GM12878 (cell line): ENCODE results near the gene POLE2. TPM values are rescaled to one million over a fixed set of nuclear protein-coding genes. Genes with fewer than 3 reads are reported as not detected.

Experiments used
- ATAC-seq: fragments of 200-7000 bp; cut with Tn5 transposase; 3 replicates; pipeline ENCODE4 v1.9.1; 2020; ENCODE audit warnings: mild to moderate bottlenecking, moderate library complexity
- BruUV-seq: library from RNA; stranded (reverse); fragments of 400-500 nt; replicated peaks from 2 replicates; lab custom pipeline; 2021; lab: Mats Ljungman, UMichigan
- CTCF ChIA-PET: fragments of 300-600 bp; sonication (Branson Sonifier 250); formaldehyde crosslinking; extraction: SDS; loops from one replicate; lab custom pipeline; 2021; ENCODE audit warnings: inconsistent platforms; lab: Yijun Ruan, JAX
- POLR2A ChIA-PET: fragments of 350-600 bp; formaldehyde crosslinking; extraction: SDS; loops from one replicate; lab custom pipeline; 2021; ENCODE audit warnings: inconsistent platforms; lab: Charles Lee
- RAD21 ChIA-PET: fragments of 300-600 bp; sonication (Branson Sonifier 250); formaldehyde crosslinking; loops from one replicate; lab custom pipeline; 2023; ENCODE audit warnings: antibody characterized with exemption; ENCODE audit not compliant: unreplicated experiment; lab: Charles Lee
- SMC1A ChIA-PET: fragments of 300-600 bp; sonication (Branson Sonifier 250); formaldehyde crosslinking; loops from one replicate; lab custom pipeline; 2023; ENCODE audit not compliant: unreplicated experiment, uncharacterized antibody; lab: Charles Lee
- DNase-seq: peaks from one replicate; pipeline ENCODE4 v3.0.0-alpha.2; 2011; ENCODE audit warnings: low read depth, low spot score
- FAIRE-seq: peaks from 3 replicates; lab custom pipeline; 2011; peaks lifted over from hg19 to GRCh38; lab: Jason Lieb, UNC
- H2AFZ ChIP-seq: 2 replicates; pipeline ENCODE4 v1.6.0; 2011; ENCODE audit warnings: low read depth, low read length, control low read depth; ENCODE audit not compliant: control insufficient read depth
- H3K27ac ChIP-seq: 2 replicates; pipeline ENCODE4 v1.5.1; 2011; ENCODE audit warnings: control low read depth; ENCODE audit not compliant: control insufficient read depth, insufficient read depth
- H3K27me3 ChIP-seq, 2 experiments: replicated peaks in 1 of 2; 2 replicates each; pipeline versions ENCODE4 v1.6.0 to v1.6.1; 2011; ENCODE audit warnings: low read length in 1 of 2; ENCODE audit not compliant: control insufficient read depth in 2 of 2, insufficient read depth in 2 of 2
- H3K36me3 ChIP-seq, 2 experiments: 2 replicates each; pipeline ENCODE4 v1.5.1; 2011; ENCODE audit warnings: low read length in 1 of 2; ENCODE audit not compliant: control insufficient read depth in 2 of 2, insufficient read depth in 2 of 2
- H3K4me1 ChIP-seq: 2 replicates; pipeline ENCODE4 v1.6.1; 2011; ENCODE audit warnings: mild to moderate bottlenecking, low read length, moderate library complexity, mixed read lengths; ENCODE audit not compliant: control insufficient read depth, insufficient read depth
- H3K4me2 ChIP-seq: 2 replicates; pipeline ENCODE4 v1.6.0; 2011; ENCODE audit warnings: control low read depth; ENCODE audit not compliant: control insufficient read depth, insufficient read depth
- H3K4me3 ChIP-seq: fragments of 200-600 bp; sonication (generic); 2 replicates; pipeline ENCODE4 v1.5.1; 2016
- H3K79me2 ChIP-seq: 2 replicates; pipeline ENCODE4 v1.6.0; 2011; ENCODE audit warnings: low read length; ENCODE audit not compliant: control insufficient read depth, insufficient read depth
- H3K9ac ChIP-seq: 2 replicates; pipeline ENCODE4 v1.8.0; 2011; ENCODE audit warnings: low read length, control low read depth, mixed read lengths; ENCODE audit not compliant: control insufficient read depth, insufficient read depth
- H3K9me3 ChIP-seq: replicated peaks from 3 replicates; pipeline ENCODE4 v1.5.1; 2011; ENCODE audit warnings: mild to moderate bottlenecking, low read length; ENCODE audit not compliant: control insufficient read depth, insufficient read depth
- H4K20me1 ChIP-seq: 2 replicates; pipeline ENCODE4 v1.6.0; 2011; ENCODE audit not compliant: control insufficient read depth, insufficient read depth
- ATF7 ChIP-seq: fragments of 450-650 bp; IDR thresholded peaks from 2 replicates; pipeline ENCODE4 v1.6.1; 2016; ENCODE audit warnings: low read depth, mild to moderate bottlenecking
- CEBPB ChIP-seq, 2 experiments: fragments of 150-350 bp in 1 of 2; IDR thresholded peaks; 2 replicates each; pipeline ENCODE4 v1.6.1; 2012 to 2014; ENCODE audit warnings: low read depth in 2 of 2, low read length in 2 of 2, borderline replicate concordance in 1 of 2, inconsistent platforms in 1 of 2
- DPF2 ChIP-seq: fragments of 450-650 bp; IDR thresholded peaks from 2 replicates; pipeline ENCODE4 v1.6.1; 2017; ENCODE audit warnings: mild to moderate bottlenecking
- KAT2A ChIP-seq: conservative IDR thresholded peaks from 2 replicates; pipeline ENCODE4 v1.6.1; 2011; ENCODE audit warnings: low read depth, low read length; ENCODE audit not compliant: control insufficient read depth
- LARP7 ChIP-seq: fragments of 450-650 bp; IDR thresholded peaks from 2 replicates; pipeline ENCODE4 v1.6.1; 2017; ENCODE audit warnings: mild to moderate bottlenecking
- RAD21 ChIP-seq: IDR thresholded peaks from 2 replicates; pipeline ENCODE4 v1.6.1; 2011; ENCODE audit warnings: mild to moderate bottlenecking, low read depth, low read length, moderate library complexity; ENCODE audit not compliant: insufficient read depth
- WGBS: methylation state at CpG from one replicate; pipeline ENCODE4 v1.1.6; 2016; ENCODE audit warnings: low lambda C conversion rate; ENCODE audit not compliant: insufficient replicate concordance, insufficient coverage; ENCODE audit errors: missing lambda C conversion rate; 5-methylcytosine and 5-hydroxymethylcytosine counted together
- in situ Hi-C: fragments of 300-500 bp; cut with MboI; formaldehyde crosslinking; loops from 9 replicates; pipeline ENCODE4 v1.14.3; 2018; ENCODE audit warnings: mixed read lengths
- intact Hi-C: fragments of 100-400 bp; cut with micrococcal nuclease; formaldehyde crosslinking; loops from one replicate; pipeline ENCODE4 v1.14.2; 2022; ENCODE audit not compliant: unreplicated experiment
- polyA plus RNA-seq, 11 experiments: library from polyadenylated mRNA; depleted of rRNA in 4 of 11; unstranded in 6 of 11; stranded (reverse) in 5 of 11; fragments of >200 nt; fragmentation: Nextera tagmentation in 4 of 11; fragmentation: Illumina TruSeq in 1 of 11; extraction: Ambion mirVana in 4 of 11; extraction: Trizol in 1 of 11; gene quantifications; 1 replicate in 1 of 11; 2 replicates in 10 of 11; pipeline versions ENCODE4 v1.2.1 to v1.2.3, GENCODE V29; 2011 to 2016; ENCODE audit warnings: inconsistent platforms in 2 of 11, missing spikeins in 2 of 11, low read depth in 1 of 11
- total RNA-seq, 4 experiments: library from RNA; depleted of rRNA in 3 of 4; stranded (reverse); fragments of >200 nt in 3 of 4; fragmentation: Illumina TruSeq in 1 of 4; extraction: Trizol in 1 of 4; gene quantifications; 2 replicates each; pipeline versions ENCODE4 v1.2.1 to v1.2.3, GENCODE V29; 2013 to 2021
- TF ChIP-seq, protein P1 (sequence below): fragments of 450-650 bp; formaldehyde crosslinking; IDR thresholded peaks from 2 replicates; pipeline ENCODE4 v1.5.0; 2022; ENCODE audit warnings: mild to moderate bottlenecking, missing genetic modification characterization
- TF ChIP-seq, protein P2 (sequence below): IDR thresholded peaks from 2 replicates; pipeline ENCODE4 v1.6.1; 2011; ENCODE audit warnings: borderline replicate concordance, low read depth, mild to moderate bottlenecking, moderate library complexity, low read length; ENCODE audit not compliant: insufficient read depth, poor library complexity, severe bottlenecking
- TF ChIP-seq, protein P3 (sequence below): IDR thresholded peaks from 2 replicates; pipeline ENCODE4 v1.6.1; 2012; ENCODE audit warnings: low read length, inconsistent platforms

The POLE2 gene
- total and polyA plus RNA-seq, 10 of the 15 experiments (the other 5 are each of a cell fraction or from before 2014, with no cell fraction given), result 22.0 to 45.6 (median 38.8) TPM

DNA sequence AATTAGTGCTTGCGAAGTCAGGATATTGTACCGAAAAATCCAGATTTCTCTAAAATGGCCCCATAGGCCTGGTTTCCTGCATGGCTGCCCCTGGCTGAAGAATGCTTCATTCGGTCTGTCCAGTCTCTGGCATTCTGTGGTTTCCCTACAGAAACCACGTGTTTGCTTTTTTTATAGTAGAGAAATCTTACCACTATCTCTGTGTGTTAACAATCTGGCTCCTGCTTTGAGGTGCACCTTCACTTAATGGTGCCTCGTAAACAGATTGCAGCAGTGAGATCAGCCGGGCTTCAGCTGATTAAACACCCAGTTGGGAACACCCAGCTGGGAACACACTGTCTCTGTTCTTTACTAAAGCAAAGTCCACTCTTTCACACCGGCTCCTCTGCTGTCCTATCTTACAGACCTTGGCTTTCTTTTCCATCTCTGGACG lies 46.3 kb downstream of the POLE2 start (continued):
- TF ChIP-seq, protein P1, sequence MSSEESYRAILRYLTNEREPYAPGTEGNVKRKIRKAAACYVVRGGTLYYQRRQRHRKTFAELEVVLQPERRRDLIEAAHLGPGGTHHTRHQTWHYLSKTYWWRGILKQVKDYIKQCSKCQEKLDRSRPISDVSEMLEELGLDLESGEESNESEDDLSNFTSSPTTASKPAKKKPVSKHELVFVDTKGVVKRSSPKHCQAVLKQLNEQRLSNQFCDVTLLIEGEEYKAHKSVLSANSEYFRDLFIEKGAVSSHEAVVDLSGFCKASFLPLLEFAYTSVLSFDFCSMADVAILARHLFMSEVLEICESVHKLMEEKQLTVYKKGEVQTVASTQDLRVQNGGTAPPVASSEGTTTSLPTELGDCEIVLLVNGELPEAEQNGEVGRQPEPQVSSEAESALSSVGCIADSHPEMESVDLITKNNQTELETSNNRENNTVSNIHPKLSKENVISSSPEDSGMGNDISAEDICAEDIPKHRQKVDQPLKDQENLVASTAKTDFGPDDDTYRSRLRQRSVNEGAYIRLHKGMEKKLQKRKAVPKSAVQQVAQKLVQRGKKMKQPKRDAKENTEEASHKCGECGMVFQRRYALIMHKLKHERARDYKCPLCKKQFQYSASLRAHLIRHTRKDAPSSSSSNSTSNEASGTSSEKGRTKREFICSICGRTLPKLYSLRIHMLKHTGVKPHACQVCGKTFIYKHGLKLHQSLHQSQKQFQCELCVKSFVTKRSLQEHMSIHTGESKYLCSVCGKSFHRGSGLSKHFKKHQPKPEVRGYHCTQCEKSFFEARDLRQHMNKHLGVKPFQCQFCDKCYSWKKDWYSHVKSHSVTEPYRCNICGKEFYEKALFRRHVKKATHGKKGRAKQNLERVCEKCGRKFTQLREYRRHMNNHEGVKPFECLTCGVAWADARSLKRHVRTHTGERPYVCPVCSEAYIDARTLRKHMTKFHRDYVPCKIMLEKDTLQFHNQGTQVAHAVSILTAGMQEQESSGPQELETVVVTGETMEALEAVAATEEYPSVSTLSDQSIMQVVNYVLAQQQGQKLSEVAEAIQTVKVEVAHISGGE (CRISPR knock-in tag), result no peak
- TF ChIP-seq DPF2 (no peak), LARP7 (no peak), ATF7 (no peak), RAD21 (no peak)

DNA sequence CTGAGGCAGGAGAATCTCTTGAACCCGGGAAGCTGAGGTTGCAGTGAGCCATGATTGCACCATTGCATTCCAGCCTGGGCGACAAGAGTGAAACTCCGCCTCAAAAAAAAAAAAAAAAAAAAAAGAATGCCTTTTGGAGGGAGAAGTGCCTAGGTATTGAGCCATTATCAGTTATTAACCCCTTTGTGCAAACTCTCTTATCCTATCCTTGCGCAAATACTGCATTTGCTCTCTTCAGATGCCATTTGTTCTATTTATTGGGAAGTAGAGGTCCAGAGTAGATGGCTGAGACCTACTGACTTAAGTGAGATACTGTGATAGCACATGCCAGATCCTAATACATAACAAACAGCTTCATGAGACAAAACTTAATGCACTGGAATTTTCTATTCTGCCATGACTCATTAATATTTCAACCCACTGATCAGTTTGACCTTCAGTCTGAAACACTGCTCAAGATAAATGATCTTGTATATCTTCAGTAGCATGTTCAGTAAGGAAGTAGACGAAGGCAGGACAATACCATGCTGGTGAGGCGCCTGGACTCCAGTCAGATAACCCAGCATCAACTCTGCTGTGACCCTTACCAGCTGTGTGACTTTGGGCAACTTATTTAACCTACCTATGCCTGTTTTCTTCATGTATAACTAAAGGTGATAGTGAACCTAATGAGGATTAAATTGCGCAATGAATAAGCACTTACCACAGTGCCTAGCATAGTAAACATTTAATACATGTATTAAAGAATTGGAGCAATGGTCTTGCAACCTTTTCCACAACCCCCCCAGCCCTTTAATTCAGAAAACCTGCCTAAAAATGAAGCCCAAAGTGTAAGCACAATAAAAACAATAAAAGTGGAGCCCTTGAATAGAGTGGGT lies 47.2 kb downstream of the POLE2 start:
- H3K36me3 ChIP-seq, result peaks cover 0 to 8% of the 10 kb centered on the region in 2 experiments; a peak in 2 of 4 replicates
- in situ Hi-C loops, result no loop called here
- H2AFZ ChIP-seq, result no peak overlapping the region
- DNase-seq (no peak), FAIRE-seq (no peak), ATAC-seq (no peak; the same call in 2 of the 3 replicates)
- WGBS, result 99% methylated on average over 7 of the region's 7 CpGs
- no peak overlapping the region for H3K4me3 ChIP-seq
- SMC1A ChIA-PET, result interaction anchor here (0.6 kb wide), 1 partner anchor 22 kb away, joined by 3 read pairs; no protein-coding TSS in a partner anchor
- peaks cover 16% of the 10 kb centered on the region for H3K4me1 ChIP-seq
- CTCF ChIA-PET, result no interaction called here
- H3K27me3 ChIP-seq, result no peaks in the 10 kb centered on the region
- intact Hi-C loops, result no loop called here
- H3K9me3 ChIP-seq, result no peaks in the 10 kb centered on the region
- no peak overlapping the region for H3K9ac ChIP-seq
- TF ChIP-seq CEBPB (IDR thresholded peaks at IDR 0.05; ENCODE audit: borderline replicate concordance in 1 of 2, low read depth in 2 of 2, low read length in 2 of 2) (peak in 1 of 2 experiments; percentile 36; a peak in 1 of 4 replicates), KAT2A (no peak)
- TF ChIP-seq, protein P2, sequence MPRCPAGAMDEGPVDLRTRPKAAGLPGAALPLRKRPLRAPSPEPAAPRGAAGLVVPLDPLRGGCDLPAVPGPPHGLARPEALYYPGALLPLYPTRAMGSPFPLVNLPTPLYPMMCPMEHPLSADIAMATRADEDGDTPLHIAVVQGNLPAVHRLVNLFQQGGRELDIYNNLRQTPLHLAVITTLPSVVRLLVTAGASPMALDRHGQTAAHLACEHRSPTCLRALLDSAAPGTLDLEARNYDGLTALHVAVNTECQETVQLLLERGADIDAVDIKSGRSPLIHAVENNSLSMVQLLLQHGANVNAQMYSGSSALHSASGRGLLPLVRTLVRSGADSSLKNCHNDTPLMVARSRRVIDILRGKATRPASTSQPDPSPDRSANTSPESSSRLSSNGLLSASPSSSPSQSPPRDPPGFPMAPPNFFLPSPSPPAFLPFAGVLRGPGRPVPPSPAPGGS, result peak; percentile 27
- TF ChIP-seq, protein P3, sequence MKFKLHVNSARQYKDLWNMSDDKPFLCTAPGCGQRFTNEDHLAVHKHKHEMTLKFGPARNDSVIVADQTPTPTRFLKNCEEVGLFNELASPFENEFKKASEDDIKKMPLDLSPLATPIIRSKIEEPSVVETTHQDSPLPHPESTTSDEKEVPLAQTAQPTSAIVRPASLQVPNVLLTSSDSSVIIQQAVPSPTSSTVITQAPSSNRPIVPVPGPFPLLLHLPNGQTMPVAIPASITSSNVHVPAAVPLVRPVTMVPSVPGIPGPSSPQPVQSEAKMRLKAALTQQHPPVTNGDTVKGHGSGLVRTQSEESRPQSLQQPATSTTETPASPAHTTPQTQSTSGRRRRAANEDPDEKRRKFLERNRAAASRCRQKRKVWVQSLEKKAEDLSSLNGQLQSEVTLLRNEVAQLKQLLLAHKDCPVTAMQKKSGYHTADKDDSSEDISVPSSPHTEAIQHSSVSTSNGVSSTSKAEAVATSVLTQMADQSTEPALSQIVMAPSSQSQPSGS, result no peak
- no TSS peak for BruUV-seq
- no peak overlapping the region for H3K4me2 ChIP-seq
- no peak overlapping the region for H3K27ac ChIP-seq
- no peaks in the 10 kb centered on the region for H4K20me1 ChIP-seq
- peaks cover 35% of the 10 kb centered on the region for H3K79me2 ChIP-seq
- RAD21 ChIA-PET, result interaction anchor here (1.4 kb wide), 1 partner anchor 127 kb away, joined by 4 read pairs; the partner anchor contains the start of gene KLHDC2
- POLR2A ChIA-PET, result interaction anchor here (0.7 kb wide), 1 partner anchor 968 kb away, joined by 6 read pairs; no protein-coding TSS in a partner anchor
